HS-27A (cell line): Measurements from ENCODE around the gene DUSP8.

Source experiments
- DNase-seq: peaks from one replicate; pipeline ENCODE4 v3.0.0-alpha.2; 2012; ENCODE audit warnings: low read depth, missing footprints

Gene DUSP8

GRCh38 chr11:1553808-1554594 is 18.1 kb downstream of the DUSP8 start:
- DNase-seq: no peak

- no peak for DNase-seq
Observed at GRCh38 chr11:1549338-1550330, 22.4 kb downstream of the DUSP8 start.

DNA sequence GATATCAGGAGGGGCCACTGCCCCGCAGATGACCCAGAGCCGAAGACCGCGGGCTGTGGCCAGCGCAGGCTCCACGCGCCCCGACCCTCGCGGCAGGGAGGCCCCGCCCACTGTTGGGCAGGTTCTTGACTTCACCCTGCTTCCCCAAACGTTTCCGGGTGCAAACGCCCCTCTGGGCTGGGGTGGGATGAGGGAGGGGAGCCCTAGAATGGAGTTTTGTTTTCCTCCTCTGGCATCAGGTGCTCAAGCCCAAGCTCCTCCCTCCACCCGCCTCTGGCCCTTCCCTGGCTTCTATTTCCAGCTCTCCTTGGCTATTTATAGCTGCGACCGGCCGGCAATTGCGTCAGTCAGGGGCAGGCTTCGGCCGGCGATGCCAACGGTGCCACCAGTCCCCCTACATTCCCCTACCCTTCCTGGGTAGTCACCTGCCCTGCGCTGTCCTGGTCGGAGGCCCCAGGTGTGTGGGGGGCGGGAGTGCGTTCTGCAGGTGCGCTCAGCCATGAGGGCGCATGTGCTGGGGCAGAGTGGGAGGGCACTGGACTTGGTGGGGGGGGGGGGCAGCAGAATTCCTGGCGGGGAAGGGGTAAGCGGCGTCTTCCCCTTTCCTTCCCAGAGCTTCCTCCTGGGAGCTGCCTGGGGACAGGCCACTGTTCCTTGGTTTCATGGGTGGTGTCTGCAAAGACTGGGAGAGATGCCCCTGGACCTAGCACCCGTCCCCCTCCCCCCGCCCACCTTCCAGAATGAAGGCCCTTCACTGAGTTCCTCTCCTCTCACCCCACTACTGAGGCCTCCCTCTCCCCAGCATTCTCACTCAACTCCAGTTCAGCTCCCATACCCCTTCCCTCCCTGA is 23.6 kb downstream of the DUSP8 start:
- DNase-seq: no peak

DNA sequence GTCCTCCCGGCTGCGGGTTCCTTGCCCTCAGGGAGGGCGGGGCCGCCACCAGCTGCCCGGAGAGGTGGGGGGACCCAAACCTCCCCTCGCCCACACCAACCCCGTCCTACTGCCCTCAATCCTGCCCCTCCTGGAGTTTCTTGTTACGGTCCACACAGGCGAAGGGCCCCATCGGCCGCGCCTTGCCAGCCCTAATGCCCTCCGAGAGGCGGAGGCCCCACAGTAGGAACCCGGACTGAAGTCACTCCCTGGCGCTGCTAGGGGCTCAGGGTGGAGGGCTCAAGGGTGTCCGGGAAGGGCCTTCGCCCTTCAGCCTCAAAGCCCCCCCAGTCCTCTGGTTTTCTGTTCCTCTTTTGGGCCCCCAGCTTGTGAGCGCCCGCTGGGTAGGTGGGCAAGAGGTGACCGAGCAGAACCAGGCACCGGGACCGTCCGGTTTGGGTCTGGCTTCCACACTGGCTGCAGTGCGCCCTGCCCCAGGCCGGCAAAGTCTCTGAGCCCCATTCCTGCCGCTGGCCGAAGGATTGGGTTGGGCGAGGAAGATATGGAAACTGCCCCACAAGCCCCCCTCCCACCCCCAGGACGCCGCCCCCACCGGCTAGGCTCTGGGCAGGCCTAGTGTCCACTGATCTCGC is 24.5 kb downstream of the DUSP8 start:
- no peak for DNase-seq

GRCh38 chr11:1546536-1547466 is 25.3 kb downstream of the DUSP8 start:
- DNase-seq: no peak

DNA sequence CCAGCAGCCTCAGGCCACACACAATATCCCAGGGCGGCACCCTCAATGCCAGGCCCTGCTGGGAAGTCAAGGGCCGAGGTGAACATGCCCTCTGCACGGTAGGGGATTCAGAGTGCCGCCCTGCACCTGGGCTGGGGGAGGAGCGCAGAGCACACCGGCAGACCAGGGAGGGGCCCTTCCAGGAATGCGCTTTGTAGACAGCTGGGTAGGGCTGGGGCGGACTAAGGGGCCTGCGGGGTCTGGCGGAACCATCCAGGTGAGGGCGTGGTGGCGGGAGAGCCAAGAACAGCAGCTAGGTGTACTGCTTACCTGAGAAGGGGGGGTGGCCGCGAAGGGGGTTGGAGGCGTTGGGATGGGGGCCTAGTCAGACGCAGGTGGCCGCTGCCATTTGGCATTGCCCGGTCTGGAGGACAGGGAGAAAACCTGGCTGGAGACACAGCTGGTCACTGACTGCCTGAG is 26.0 kb downstream of the DUSP8 start:
- DNase-seq: no peak

- DNase-seq: no peak
Observed at GRCh38 chr11:1545432-1545831, 26.6 kb downstream of the DUSP8 start.

DNA sequence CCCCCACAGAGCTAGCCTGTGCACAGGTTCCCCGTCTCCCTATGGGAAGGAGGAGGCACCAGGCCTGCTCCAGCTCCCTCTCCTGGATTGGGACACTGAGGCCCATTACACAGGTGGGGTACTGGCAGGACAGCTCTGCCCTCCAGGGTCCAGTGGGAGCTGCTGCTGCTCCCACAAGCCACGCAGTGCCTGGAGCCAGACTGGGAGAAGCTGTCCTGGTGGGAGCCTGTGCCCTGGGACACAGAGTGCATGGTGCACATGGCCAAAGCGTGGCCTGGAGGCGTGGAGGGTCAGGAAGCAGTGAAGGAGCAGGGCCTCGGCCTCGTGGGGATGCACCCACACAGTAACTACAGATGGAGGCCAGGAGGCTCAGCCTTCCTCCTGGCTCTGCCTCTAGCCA is 27.5 kb downstream of the DUSP8 start:
- DNase-seq: no peak

DNA sequence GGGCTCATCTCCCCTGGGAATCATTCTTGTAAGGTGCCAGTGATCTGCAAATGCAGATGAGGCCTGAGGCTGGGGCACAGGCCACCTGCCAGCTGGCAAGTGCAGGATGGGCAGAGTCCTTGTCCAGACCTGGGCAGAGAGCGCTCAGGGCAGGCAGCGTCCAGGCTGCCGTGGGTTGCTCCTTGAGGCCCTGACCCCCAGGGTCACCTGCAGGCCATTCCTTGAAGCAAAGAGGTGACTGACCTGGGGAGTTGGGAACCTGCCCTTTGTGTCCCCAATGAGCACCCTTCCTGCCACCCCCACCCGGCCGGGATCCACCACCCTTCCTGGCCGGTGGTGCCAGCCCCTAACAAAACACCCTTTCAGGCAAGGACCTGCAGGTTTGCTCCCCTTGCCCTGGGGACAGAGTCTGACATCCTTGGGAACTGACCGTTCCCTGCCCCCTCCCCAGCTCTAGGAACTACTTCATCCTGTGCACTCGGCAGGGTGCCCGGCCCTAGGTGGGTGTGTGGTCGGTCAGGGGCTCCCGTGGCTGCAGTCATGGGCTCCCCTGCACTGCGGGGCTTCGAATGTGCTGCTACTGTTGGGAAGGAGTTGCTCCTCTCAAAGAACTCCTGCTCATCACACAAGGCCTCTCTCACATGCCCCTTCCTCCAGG is 28.3 kb downstream of the DUSP8 start:
- no peak for DNase-seq

DNA sequence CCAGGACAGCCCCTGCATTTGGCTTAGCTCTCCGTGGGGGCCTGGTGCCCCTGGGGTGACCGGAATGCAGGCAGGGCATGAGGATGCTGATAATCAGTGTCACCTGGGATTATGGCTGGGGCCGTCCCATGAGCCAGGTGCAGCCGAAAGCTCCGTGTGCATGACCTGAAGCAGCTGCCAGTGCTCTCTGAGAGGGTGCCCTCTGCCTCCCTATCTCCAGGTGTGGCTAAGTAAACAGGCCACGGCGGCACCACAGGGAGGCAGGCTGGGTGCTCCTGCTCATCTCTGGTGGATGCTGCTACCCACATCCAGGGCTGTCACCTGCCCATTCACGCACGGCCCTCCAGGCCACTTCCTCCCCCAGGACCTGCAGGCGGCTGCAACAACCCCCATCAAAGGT is 29.8 kb downstream of the DUSP8 start:
- DNase-seq: no peak

GRCh38 chr11:1541474-1542204 is 30.4 kb downstream of the DUSP8 start:
- no peak for DNase-seq

DNA sequence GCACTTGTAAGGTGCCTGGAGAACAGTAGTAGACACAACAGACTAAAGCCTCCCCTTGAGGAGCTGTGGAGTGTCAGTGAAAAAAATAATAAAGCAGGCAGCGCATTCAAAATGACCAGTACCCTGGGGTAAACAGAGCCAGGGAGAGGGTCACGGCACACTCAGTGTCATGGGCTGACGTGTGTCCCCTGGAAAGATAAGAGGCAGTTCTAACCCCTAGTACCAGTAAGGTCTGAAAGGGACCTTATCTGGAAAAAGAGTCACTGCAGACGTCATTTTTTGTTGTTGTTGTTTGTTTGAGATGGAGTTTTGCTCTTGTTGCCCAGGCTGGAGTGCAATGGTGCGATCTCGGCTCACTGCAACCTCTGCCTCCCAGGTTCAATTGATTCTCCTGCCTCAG is 32.0 kb downstream of the DUSP8 start:
- DNase-seq: no peak

GRCh38 chr11:1538153-1538552 is 33.9 kb downstream of the DUSP8 start:
- no peak for DNase-seq

DNA sequence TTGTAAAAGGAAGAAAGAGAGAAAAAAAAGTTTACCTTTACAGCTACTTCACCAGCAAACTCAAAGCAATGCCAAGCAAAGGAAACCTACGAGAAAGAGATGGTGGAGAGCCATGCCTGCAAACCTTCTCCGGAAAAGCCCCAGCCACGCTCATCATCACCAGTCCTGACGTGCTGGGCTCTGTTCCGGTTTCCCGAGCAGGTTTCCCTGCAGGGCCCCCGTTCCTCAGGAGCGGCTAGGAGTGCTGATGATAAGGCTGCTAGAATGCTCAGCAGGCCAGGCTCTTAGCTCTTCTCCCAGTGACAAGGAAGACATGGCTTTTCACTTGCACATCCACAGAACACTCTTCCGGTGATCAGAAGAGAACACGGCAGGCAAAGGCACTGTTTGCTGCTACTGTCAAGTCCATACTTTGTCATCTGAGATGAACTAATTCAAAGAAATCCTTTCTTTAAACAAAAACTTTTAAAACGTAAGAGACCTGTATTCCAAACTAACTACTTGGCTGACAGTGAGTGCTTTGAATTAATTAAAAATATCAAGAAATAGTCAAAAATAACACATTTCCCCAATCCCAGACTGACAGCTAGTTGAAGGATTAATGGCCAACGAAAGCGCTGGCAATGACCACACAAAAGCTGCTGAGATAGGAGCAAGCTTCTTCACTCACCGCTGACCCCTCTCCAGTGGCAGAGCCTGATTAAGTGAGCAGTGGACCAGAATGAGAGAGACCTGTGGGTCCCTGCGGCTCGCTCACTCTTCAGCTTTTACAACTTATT is 35.8 kb downstream of the DUSP8 start:
- DNase-seq: no peak

- no peak for DNase-seq
Observed at GRCh38 chr11:1534682-1535081, 37.4 kb downstream of the DUSP8 start.

GRCh38 chr11:1534171-1534570 is 37.9 kb downstream of the DUSP8 start:
- DNase-seq: no peak

- no peak for DNase-seq
Observed at GRCh38 chr11:1533342-1533725, 38.7 kb downstream of the DUSP8 start.

DNA sequence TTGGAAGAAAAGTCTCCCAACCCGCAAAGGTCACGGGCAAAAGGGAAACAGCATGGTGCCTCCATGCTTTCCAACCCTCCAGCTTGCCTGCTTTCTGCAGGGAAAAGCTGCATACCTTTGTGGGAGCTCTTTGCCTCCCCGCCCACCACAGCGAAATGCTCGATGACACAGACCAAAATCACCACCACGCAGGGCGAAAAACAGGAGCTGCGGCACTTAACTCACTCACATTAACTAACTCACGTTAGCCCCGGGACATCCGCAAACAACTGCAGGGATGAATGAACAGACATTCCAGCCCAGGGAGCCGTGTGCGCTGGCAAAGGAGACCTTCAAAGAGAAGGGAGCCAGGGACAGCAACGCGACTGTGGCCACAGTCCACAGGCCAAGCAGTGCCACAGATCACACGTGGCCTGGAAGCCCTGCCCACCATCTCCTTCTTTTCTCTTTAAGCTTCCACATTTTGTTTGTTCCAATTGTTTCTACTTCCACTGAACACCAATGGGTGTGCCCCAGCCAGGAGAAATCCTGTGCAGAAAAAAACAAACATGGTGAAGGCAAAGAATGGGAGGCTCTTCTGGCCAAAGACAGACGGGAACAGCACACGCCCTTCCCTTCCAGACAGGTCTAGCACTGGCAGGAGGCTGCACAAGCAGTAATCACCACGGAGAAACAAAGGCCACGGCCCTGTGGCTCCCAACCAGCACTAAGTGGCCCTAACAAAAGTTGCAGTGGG is 39.3 kb downstream of the DUSP8 start:
- DNase-seq: no peak
